Ovary (tissue), 1 donor: Measurements from ENCODE around the gene MCAM.

Experiments
- EP300 ChIP-seq: sonication (generic); formaldehyde crosslinking; IDR thresholded peaks from one replicate; pipeline ENCODE4 v1.6.1; 2017; ENCODE audit warnings: antibody characterized with exemption
- POLR2A ChIP-seq: fragments of 450-650 bp; IDR thresholded peaks from one replicate; pipeline ENCODE4 v1.6.1; 2017; ENCODE audit warnings: antibody characterized with exemption, mild to moderate bottlenecking, moderate library complexity

DNA sequence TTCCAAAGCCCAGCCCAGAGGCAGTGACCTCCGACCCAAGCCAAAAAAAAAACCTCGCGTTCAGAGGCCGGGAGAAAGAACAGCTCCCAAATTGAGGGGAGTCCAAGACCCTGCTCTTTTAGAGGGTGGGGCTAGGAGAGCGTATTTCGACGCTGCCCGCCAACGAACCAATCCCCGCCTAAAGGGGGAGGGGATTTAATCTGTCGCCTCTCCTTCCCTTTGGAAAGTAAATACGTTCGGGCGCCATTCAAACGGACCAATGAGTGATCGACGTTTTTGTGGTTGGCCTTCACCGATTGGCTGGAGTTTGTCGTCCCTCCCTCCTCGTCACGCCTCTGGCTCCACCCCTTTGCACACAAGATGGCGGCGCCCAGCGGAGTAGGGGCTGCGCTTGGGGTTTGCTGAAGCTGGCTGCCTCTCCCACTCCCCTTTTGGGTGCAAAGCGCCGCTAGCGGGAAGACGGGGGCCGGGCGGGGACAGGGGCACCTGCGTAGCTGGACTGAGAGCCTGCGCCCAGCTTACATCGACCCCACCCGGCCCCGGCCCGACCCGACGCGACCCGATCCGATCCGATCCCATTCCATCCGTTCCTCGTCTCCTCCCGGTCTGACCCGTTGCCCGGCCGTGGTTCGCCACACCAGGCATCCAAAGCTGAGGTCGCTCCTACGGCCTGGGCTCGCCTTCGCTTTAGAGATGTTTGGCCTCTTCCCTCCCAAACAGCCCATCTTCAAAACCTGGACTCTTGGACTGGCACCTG lies 17.4 kb upstream of the MCAM start, which contains the start of gene RNF26:
- TF ChIP-seq POLR2A (peak; percentile 77), EP300 (no peak)
